Adrenal gland (tissue), 5 donors: ENCODE results near the gene BRD1.

Experiments used
- POLR2A ChIP-seq, 2 donors: fragments of 450-650 bp; IDR thresholded peaks; one replicate each; pipeline ENCODE4 v1.6.1; 2017; ENCODE audit warnings: antibody characterized with exemption in 2 of 2, mild to moderate bottlenecking in 2 of 2, moderate library complexity in 1 of 2
- TF ChIP-seq, protein P1 (sequence below), 6 experiments: fragments of 450-650 bp in 4 of 6; fragments of 200-600 bp in 2 of 6; sonication (generic) in 1 of 6; IDR thresholded peaks; 1 replicate in 5 of 6; 2 replicates in 1 of 6; pipeline versions ENCODE4 v1.5.1 to v1.8.0; 2016 to 2021; ENCODE audit warnings: antibody characterized with exemption in 6 of 6, mild to moderate bottlenecking in 2 of 6, moderate library complexity in 1 of 6
- donor health status: DM: no; HTN: no; CAD: no.

GRCh38 chr22:49730656-49731055, 97.0 kb downstream of the BRD1 start:
- TF ChIP-seq, protein P1, sequence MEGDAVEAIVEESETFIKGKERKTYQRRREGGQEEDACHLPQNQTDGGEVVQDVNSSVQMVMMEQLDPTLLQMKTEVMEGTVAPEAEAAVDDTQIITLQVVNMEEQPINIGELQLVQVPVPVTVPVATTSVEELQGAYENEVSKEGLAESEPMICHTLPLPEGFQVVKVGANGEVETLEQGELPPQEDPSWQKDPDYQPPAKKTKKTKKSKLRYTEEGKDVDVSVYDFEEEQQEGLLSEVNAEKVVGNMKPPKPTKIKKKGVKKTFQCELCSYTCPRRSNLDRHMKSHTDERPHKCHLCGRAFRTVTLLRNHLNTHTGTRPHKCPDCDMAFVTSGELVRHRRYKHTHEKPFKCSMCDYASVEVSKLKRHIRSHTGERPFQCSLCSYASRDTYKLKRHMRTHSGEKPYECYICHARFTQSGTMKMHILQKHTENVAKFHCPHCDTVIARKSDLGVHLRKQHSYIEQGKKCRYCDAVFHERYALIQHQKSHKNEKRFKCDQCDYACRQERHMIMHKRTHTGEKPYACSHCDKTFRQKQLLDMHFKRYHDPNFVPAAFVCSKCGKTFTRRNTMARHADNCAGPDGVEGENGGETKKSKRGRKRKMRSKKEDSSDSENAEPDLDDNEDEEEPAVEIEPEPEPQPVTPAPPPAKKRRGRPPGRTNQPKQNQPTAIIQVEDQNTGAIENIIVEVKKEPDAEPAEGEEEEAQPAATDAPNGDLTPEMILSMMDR (IDR thresholded peaks at IDR 0.05), result no peak
- TF ChIP-seq POLR2A (IDR thresholded peaks at IDR 0.05), result no peak
